Activated B cell treated with CpG ODN at 0.5 μM for 24 hours (primary cell): ENCODE measurements around the gene CCDC24. TPM values are rescaled to one million over a fixed set of nuclear protein-coding genes. Genes with fewer than 3 reads are reported as not detected.

ENCODE experiments used
- ATAC-seq: fragments of 200-7000 bp; cut with Tn5 transposase; one replicate; pipeline ENCODE4 v1.10.0; 2021; ENCODE audit warnings: low read depth, mild to moderate bottlenecking, moderate library complexity
- CTCF ChIA-PET: fragments of 350-600 bp; sonication (Branson Sonifier 250); formaldehyde crosslinking; loops from one replicate; lab custom pipeline; 2021; ENCODE audit warnings: antibody characterized with exemption; lab: Charles Lee
- POLR2A ChIA-PET: fragments of 350-600 bp; sonication (Branson Sonifier 250); formaldehyde crosslinking; loops from one replicate; lab custom pipeline; 2021; ENCODE audit warnings: antibody characterized with exemption; lab: Charles Lee
- DNase-seq: peaks from one replicate; pipeline ENCODE4 v3.0.0; 2022
- H3K27ac Mint-ChIP-seq: one replicate; pipeline ENCODE4 v1.8.0; 2020; ENCODE audit warnings: mixed read lengths
- H3K27me3 Mint-ChIP-seq: one replicate; pipeline ENCODE4 v1.8.0; 2021; ENCODE audit warnings: mixed read lengths
- H3K36me3 Mint-ChIP-seq: one replicate; pipeline ENCODE4 v1.8.0; 2021; ENCODE audit warnings: low read depth, mixed read lengths
- H3K4me1 Mint-ChIP-seq: one replicate; pipeline ENCODE4 v1.8.0; 2021; ENCODE audit warnings: mixed read lengths
- H3K4me3 Mint-ChIP-seq: one replicate; pipeline ENCODE4 v1.8.0; 2020; ENCODE audit warnings: mild to moderate bottlenecking, mixed read lengths
- H3K9me3 Mint-ChIP-seq: one replicate; pipeline ENCODE4 v1.8.0; 2020; ENCODE audit warnings: mixed read lengths
- CTCF ChIP-seq: fragments of 200-600 bp; IDR thresholded peaks from one replicate; pipeline ENCODE4 v1.8.0; 2022; ENCODE audit warnings: antibody characterized with exemption, mild to moderate bottlenecking
- intact Hi-C: fragments of 100-400 bp; cut with micrococcal nuclease; formaldehyde crosslinking; loops from one replicate; pipeline ENCODE4 v1.15.1; 2024
- total RNA-seq: library from RNA; stranded (reverse); gene quantifications from 2 replicates; pipeline ENCODE4 v1.2.3, GENCODE V29; 2022

CCDC24 gene
- total RNA-seq, 1 donor from 2014 or later = 15.1 TPM

DNA sequence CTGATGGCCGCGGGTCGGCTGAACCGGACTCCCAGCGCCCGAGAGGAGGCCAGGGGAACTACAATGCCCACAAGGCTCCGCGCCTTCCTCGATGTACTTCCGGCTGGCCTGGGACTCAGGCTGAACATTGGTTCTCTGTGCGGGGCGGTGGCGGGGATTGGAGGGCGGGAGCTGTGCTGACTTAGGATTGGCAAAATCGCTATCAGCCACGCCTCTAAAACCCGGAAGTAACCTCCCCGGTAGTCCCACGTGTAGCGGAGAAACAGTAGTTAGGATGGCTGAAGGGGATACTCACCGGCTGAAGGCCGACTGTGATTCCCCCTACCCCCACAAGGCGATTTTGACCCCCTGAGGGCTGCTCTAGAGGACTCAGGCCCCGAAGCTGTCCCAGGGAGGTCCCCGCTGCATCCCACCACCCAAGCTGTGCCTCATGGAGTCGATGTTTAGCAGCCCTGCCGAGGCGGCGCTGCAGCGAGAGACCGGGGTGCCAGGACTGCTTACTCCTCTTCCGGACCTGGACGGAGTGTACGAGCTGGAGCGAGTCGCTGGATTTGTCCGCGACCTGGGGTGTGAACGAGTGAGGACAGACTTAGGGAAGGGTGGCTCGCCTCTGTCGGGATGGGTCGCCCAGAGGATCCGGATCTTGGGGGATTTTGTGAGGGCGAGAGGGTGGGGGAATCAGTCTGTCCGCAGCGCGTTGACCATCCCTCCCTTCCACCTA is 21.5 kb upstream of the CCDC24 start, which contains the start of gene DPH2:
Gene DPH2 (plus strand): TSS at position 265 of the 721 bp plus-strand sequence. CDS start 166 bp downstream, at position 431.
- Mint-ChIP-seq H3K9me3 (no peaks in the 10 kb centered on the region), H3K4me3 (peak within 1 kb of the TSS; percentile 98), H3K36me3 (peaks cover 32% of the 10 kb centered on the region), H3K4me1 (peaks cover 35% of the 10 kb centered on the region), H3K27me3 (no peaks in the 10 kb centered on the region), H3K27ac (peak within 1 kb of the TSS; percentile 87)
- CTCF ChIA-PET = interaction anchor here (1.0 to 1.8 kb wide), 2 partner anchors 22 to 35 kb away, joined by 3 to 4 read pairs; partner anchors contain the start of gene CCDC24
- POLR2A ChIA-PET = interaction anchor here (0.7 to 1.6 kb wide), 8 partner anchors 23 to 704 kb away, joined by 3 to 6 read pairs (median 4); partner anchors contain the start of genes ARMH1, IPO13, KDM4A and TMEM53
- DNase-seq = peak; percentile 79
- no peak for TF ChIP-seq CTCF
- ATAC-seq = peak; percentile 89
- intact Hi-C loops = loop anchor here (1.0 to 10.0 kb wide), 5 partner anchors 24 to 1635 kb away; partner anchors contain the start of genes CDC20, DMAP1, FOXJ3 and IPO13

GRCh38 chr1:43970502-43970901 is 20.9 kb upstream of the CCDC24 start:
- peak overlapping the region; percentile 98 for H3K4me3 Mint-ChIP-seq
- ChIA-PET POLR2A (interaction anchor here (0.5 to 1.6 kb wide), 5 partner anchors 24 to 413 kb away, joined by 3 to 6 read pairs (median 3); partner anchors contain the start of gene IPO13), CTCF (interaction anchor here (1.8 kb wide), 1 partner anchor 36 kb away, joined by 4 read pairs; no protein-coding TSS in a partner anchor)
- intact Hi-C loops = loop anchor here (10.0 kb wide), 4 partner anchors 244 to 1636 kb away; partner anchors contain the start of genes CDC20, DMAP1, FOXJ3 and PPCS
- H3K27ac Mint-ChIP-seq = peak overlapping the region; percentile 87
- no peak for DNase-seq
- no peak for ATAC-seq
- no peaks in the 10 kb centered on the region for H3K9me3 Mint-ChIP-seq
- peaks cover 37% of the 10 kb centered on the region for H3K4me1 Mint-ChIP-seq
- H3K36me3 Mint-ChIP-seq = peaks cover 34% of the 10 kb centered on the region
- no peak for TF ChIP-seq CTCF
- no peaks in the 10 kb centered on the region for H3K27me3 Mint-ChIP-seq

GRCh38 chr1:43970911-43971310 is 20.5 kb upstream of the CCDC24 start:
- CTCF ChIA-PET = interaction anchor here (1.8 kb wide), 1 partner anchor 36 kb away, joined by 4 read pairs; no protein-coding TSS in a partner anchor
- no peaks in the 10 kb centered on the region for H3K27me3 Mint-ChIP-seq
- ATAC-seq (no peak), DNase-seq (no peak)
- peaks cover 34% of the 10 kb centered on the region for H3K36me3 Mint-ChIP-seq
- no peaks in the 10 kb centered on the region for H3K9me3 Mint-ChIP-seq
- peaks cover 41% of the 10 kb centered on the region for H3K4me1 Mint-ChIP-seq
- H3K27ac Mint-ChIP-seq = no peak overlapping the region
- TF ChIP-seq CTCF = no peak
- intact Hi-C loops = loop anchor here (10.0 kb wide), 4 partner anchors 244 to 1636 kb away; partner anchors contain the start of genes CDC20, DMAP1, FOXJ3 and PPCS
- peak overlapping the region; percentile 98 for H3K4me3 Mint-ChIP-seq
- POLR2A ChIA-PET = interaction anchor here (0.5 to 1.6 kb wide), 4 partner anchors 24 to 414 kb away, joined by 3 to 6 read pairs (median 3); partner anchors contain the start of gene IPO13

DNA sequence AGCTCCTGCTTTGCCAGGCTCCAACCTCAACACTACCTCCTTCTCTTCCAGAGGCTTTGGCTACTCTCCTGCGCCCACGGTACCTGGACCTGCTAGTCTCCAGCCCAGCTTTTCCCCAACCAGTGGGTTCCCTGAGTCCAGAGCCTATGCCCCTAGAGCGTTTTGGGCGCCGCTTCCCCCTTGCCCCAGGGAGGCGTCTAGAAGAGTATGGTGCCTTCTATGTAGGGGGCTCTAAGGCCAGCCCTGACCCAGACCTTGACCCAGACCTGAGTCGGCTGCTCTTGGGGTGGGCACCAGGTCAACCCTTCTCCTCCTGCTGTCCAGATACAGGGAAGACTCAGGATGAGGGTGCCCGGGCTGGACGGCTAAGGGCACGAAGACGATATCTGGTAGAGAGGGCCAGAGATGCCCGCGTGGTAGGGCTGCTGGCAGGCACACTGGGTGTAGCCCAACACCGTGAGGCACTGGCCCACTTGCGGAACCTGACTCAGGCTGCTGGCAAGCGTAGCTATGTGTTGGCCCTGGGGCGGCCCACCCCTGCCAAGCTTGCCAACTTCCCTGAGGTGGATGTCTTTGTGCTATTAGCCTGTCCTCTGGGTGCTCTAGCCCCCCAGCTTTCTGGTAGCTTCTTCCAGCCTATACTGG is 19.9 kb upstream of the CCDC24 start:
- Mint-ChIP-seq H3K4me3 (no peak overlapping the region), H3K4me1 (peaks cover 47% of the 10 kb centered on the region), H3K27ac (no peak overlapping the region), H3K36me3 (peaks cover 37% of the 10 kb centered on the region), H3K27me3 (no peaks in the 10 kb centered on the region), H3K9me3 (no peaks in the 10 kb centered on the region)
- ChIA-PET POLR2A (interaction anchor here (0.6 to 1.6 kb wide), 2 partner anchors 25 kb away, joined by 3 to 6 read pairs; partner anchors contain the start of gene IPO13), CTCF (interaction anchor here (1.8 kb wide), 1 partner anchor 37 kb away, joined by 4 read pairs; no protein-coding TSS in a partner anchor)
- intact Hi-C loops = loop anchor here (10.0 kb wide), 4 partner anchors 243 to 1637 kb away; partner anchors contain the start of genes CDC20, DMAP1, FOXJ3 and PPCS
- TF ChIP-seq CTCF = no peak
- DNase-seq (no peak), ATAC-seq (no peak)
